ENCODE data around the gene CNOT4. TPM values are rescaled to one million over a fixed set of nuclear protein-coding genes. Genes with fewer than 3 reads are reported as not detected.

CNOT4 gene
- total RNA-seq, 1 experiment from 2014 or later: 14.6 TPM

DNA sequence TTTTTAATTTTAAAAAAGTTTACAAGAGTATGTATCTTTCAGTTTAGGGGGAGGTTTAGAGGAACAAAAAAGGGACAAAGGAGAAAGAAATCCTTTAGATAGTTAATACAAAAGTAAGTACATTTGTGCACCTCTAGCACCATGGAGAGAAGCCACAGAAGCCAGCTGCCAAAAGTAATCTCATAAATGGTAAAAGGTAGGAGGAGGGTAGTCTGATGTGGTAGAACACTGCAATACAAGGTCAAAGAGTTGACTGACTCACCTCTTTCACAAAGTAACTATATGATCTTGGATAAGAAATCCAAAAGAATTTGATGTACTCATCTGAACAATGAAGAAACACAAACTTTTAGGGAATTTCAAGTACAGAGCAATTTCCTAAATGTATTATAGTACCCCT, 68.1 kb downstream of the CNOT4 start (continued):
- TF ChIP-seq, protein P1, sequence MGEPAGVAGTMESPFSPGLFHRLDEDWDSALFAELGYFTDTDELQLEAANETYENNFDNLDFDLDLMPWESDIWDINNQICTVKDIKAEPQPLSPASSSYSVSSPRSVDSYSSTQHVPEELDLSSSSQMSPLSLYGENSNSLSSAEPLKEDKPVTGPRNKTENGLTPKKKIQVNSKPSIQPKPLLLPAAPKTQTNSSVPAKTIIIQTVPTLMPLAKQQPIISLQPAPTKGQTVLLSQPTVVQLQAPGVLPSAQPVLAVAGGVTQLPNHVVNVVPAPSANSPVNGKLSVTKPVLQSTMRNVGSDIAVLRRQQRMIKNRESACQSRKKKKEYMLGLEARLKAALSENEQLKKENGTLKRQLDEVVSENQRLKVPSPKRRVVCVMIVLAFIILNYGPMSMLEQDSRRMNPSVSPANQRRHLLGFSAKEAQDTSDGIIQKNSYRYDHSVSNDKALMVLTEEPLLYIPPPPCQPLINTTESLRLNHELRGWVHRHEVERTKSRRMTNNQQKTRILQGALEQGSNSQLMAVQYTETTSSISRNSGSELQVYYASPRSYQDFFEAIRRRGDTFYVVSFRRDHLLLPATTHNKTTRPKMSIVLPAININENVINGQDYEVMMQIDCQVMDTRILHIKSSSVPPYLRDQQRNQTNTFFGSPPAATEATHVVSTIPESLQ (CRISPR knock-in tag; IDR thresholded peaks at IDR 0.05): no peak
- TF ChIP-seq ZNF232 (CRISPR knock-in tag; IDR thresholded peaks at IDR 0.05): no peak
- no peak for TF ChIP-seq ZNF219 (CRISPR knock-in tag; IDR thresholded peaks at IDR 0.05; ENCODE audit: borderline replicate concordance)
- TF ChIP-seq, protein P2, sequence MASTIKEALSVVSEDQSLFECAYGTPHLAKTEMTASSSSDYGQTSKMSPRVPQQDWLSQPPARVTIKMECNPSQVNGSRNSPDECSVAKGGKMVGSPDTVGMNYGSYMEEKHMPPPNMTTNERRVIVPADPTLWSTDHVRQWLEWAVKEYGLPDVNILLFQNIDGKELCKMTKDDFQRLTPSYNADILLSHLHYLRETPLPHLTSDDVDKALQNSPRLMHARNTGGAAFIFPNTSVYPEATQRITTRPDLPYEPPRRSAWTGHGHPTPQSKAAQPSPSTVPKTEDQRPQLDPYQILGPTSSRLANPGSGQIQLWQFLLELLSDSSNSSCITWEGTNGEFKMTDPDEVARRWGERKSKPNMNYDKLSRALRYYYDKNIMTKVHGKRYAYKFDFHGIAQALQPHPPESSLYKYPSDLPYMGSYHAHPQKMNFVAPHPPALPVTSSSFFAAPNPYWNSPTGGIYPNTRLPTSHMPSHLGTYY (CRISPR knock-in tag; IDR thresholded peaks at IDR 0.05): no peak
- TF ChIP-seq, protein P3, sequence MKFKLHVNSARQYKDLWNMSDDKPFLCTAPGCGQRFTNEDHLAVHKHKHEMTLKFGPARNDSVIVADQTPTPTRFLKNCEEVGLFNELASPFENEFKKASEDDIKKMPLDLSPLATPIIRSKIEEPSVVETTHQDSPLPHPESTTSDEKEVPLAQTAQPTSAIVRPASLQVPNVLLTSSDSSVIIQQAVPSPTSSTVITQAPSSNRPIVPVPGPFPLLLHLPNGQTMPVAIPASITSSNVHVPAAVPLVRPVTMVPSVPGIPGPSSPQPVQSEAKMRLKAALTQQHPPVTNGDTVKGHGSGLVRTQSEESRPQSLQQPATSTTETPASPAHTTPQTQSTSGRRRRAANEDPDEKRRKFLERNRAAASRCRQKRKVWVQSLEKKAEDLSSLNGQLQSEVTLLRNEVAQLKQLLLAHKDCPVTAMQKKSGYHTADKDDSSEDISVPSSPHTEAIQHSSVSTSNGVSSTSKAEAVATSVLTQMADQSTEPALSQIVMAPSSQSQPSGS (CRISPR knock-in tag; IDR thresholded peaks at IDR 0.05; ENCODE audit: borderline replicate concordance, low read depth): no peak
- TF ChIP-seq NFATC4 (CRISPR knock-in tag; IDR thresholded peaks at IDR 0.05): no peak
- TF ChIP-seq ZNF423 (CRISPR knock-in tag; IDR thresholded peaks at IDR 0.05): no peak
- TF ChIP-seq, protein P4, sequence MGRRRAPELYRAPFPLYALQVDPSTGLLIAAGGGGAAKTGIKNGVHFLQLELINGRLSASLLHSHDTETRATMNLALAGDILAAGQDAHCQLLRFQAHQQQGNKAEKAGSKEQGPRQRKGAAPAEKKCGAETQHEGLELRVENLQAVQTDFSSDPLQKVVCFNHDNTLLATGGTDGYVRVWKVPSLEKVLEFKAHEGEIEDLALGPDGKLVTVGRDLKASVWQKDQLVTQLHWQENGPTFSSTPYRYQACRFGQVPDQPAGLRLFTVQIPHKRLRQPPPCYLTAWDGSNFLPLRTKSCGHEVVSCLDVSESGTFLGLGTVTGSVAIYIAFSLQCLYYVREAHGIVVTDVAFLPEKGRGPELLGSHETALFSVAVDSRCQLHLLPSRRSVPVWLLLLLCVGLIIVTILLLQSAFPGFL (CRISPR knock-in tag; IDR thresholded peaks at IDR 0.05; ENCODE audit: borderline replicate concordance): no peak

DNA sequence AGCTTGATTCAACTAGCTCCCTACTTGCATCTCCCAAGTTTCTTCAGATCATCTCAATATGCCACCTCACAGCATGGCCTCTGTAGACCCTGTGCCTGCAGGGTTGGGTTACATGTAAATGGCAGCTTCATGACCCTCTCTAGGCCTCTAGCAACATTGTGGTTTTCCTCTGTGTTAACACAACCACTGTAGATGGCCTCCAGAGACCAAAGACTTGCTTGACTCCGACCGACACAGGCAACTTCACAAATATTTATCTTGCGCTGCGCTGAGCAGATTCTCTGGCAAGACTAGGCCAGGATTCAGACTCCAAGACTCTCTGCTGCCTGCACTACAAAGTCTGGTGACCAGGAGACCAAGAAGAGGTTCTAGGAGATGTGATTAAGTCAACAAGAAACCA, 75.9 kb downstream of the CNOT4 start:
- Mint-ChIP-seq H3K27ac (no peak overlapping the region), H3K36me3 (peaks cover 22% of the 10 kb centered on the region), H3K27me3 (ENCODE audit: low read depth) (no peaks in the 10 kb centered on the region), H3K4me3 (no peak overlapping the region), H3K9me3 (peaks cover 13% of the 10 kb centered on the region), H3K4me1 (peaks cover 3% of the 10 kb centered on the region; the same call in 1 of the 2 replicates)
- ChIA-PET POLR2A (no interaction called here), CTCF (no interaction called here)
- ATAC-seq: no peak
- DNase-seq (ENCODE audit: low spot score): no peak
- TF ChIP-seq JAZF1 (CRISPR knock-in tag; IDR thresholded peaks at IDR 0.05): no peak
- no peak for TF ChIP-seq CREM (CRISPR knock-in tag; IDR thresholded peaks at IDR 0.05)
- TF ChIP-seq, protein P5, sequence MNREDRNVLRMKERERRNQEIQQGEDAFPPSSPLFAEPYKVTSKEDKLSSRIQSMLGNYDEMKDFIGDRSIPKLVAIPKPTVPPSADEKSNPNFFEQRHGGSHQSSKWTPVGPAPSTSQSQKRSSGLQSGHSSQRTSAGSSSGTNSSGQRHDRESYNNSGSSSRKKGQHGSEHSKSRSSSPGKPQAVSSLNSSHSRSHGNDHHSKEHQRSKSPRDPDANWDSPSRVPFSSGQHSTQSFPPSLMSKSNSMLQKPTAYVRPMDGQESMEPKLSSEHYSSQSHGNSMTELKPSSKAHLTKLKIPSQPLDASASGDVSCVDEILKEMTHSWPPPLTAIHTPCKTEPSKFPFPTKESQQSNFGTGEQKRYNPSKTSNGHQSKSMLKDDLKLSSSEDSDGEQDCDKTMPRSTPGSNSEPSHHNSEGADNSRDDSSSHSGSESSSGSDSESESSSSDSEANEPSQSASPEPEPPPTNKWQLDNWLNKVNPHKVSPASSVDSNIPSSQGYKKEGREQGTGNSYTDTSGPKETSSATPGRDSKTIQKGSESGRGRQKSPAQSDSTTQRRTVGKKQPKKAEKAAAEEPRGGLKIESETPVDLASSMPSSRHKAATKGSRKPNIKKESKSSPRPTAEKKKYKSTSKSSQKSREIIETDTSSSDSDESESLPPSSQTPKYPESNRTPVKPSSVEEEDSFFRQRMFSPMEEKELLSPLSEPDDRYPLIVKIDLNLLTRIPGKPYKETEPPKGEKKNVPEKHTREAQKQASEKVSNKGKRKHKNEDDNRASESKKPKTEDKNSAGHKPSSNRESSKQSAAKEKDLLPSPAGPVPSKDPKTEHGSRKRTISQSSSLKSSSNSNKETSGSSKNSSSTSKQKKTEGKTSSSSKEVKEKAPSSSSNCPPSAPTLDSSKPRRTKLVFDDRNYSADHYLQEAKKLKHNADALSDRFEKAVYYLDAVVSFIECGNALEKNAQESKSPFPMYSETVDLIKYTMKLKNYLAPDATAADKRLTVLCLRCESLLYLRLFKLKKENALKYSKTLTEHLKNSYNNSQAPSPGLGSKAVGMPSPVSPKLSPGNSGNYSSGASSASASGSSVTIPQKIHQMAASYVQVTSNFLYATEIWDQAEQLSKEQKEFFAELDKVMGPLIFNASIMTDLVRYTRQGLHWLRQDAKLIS (CRISPR knock-in tag; IDR thresholded peaks at IDR 0.05; ENCODE audit: borderline replicate concordance): no peak
- no peak for TF ChIP-seq ESRRA (CRISPR knock-in tag; IDR thresholded peaks at IDR 0.05; ENCODE audit: borderline replicate concordance)
- TF ChIP-seq TEAD1 (CRISPR knock-in tag; IDR thresholded peaks at IDR 0.05): no peak
- no peak for TF ChIP-seq RELA (CRISPR knock-in tag; IDR thresholded peaks at IDR 0.05; ENCODE audit: borderline replicate concordance)
- TF ChIP-seq, protein P6, sequence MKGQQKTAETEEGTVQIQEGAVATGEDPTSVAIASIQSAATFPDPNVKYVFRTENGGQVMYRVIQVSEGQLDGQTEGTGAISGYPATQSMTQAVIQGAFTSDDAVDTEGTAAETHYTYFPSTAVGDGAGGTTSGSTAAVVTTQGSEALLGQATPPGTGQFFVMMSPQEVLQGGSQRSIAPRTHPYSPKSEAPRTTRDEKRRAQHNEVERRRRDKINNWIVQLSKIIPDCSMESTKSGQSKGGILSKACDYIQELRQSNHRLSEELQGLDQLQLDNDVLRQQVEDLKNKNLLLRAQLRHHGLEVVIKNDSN (CRISPR knock-in tag; IDR thresholded peaks at IDR 0.05): no peak
- no peak for TF ChIP-seq EMX1 (CRISPR knock-in tag; IDR thresholded peaks at IDR 0.05)
- TF ChIP-seq, protein P7, sequence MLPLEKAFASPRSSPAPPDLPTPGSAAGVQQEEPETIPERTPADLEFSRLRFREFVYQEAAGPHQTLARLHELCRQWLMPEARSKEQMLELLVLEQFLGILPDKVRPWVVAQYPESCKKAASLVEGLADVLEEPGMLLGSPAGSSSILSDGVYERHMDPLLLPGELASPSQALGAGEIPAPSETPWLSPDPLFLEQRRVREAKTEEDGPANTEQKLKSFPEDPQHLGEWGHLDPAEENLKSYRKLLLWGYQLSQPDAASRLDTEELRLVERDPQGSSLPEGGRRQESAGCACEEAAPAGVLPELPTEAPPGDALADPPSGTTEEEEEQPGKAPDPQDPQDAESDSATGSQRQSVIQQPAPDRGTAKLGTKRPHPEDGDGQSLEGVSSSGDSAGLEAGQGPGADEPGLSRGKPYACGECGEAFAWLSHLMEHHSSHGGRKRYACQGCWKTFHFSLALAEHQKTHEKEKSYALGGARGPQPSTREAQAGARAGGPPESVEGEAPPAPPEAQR (CRISPR knock-in tag; IDR thresholded peaks at IDR 0.05): no peak
- TF ChIP-seq GABPB1 (CRISPR knock-in tag; IDR thresholded peaks at IDR 0.05): no peak

Data from WTC11 (cell line).